Stimulated activated memory B cell treated with anti-CD40 and anti-IgM and Interleukin-4, amounts not matched to agents 10 μg/mL and 1 μg/mL and 100 μg/mL, for 72 hours (primary cell): ENCODE measurements around the gene YEATS4.

ENCODE experiments used
- ATAC-seq: fragments of 150-1000 bp; cut with Tn5 transposase; 2 replicates; pipeline ENCODE4 v1.10.0; 2021
- H3K27ac Mint-ChIP-seq: one replicate; pipeline ENCODE4 v1.8.0; 2022; ENCODE audit warnings: mild to moderate bottlenecking, mixed read lengths
- H3K27me3 Mint-ChIP-seq: one replicate; pipeline ENCODE4 v1.8.0; 2022; ENCODE audit warnings: mixed read lengths
- H3K36me3 Mint-ChIP-seq: one replicate; pipeline ENCODE4 v1.8.0; 2022; ENCODE audit warnings: mixed read lengths
- H3K4me1 Mint-ChIP-seq: one replicate; pipeline ENCODE4 v1.8.0; 2022; ENCODE audit warnings: mixed read lengths
- H3K4me3 Mint-ChIP-seq: one replicate; pipeline ENCODE4 v1.8.0; 2022; ENCODE audit warnings: mild to moderate bottlenecking, moderate library complexity, mixed read lengths
- H3K9me3 Mint-ChIP-seq: one replicate; pipeline ENCODE4 v1.8.0; 2022; ENCODE audit warnings: mixed read lengths

YEATS4 gene

GRCh38 chr12:69352904-69353303, 6.6 kb upstream of the YEATS4 start:
- no peaks in the 10 kb centered on the region for H3K9me3 Mint-ChIP-seq
- no peaks in the 10 kb centered on the region for H3K36me3 Mint-ChIP-seq
- H3K27ac Mint-ChIP-seq = no peak overlapping the region
- ATAC-seq = no peak
- peaks cover 13% of the 10 kb centered on the region for H3K4me1 Mint-ChIP-seq
- no peaks in the 10 kb centered on the region for H3K27me3 Mint-ChIP-seq
- H3K4me3 Mint-ChIP-seq = no peak overlapping the region

DNA sequence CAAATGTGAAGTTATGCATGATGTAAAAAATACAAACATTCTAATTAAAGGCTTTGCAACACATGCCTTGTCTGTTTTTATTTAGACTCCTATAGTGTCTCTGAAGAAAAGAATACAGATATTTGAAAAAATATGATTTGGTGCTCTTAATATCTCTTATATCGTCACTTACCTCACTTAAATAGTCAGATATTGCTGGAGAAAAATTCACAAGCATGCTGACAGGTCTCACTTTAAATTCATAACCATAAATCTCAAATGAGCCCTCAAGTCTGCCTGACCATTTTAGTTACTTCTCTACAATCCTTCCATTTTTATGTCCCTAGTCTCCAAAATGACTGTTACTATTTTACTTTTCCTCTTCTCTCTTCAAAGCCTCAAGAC, 5.4 kb upstream of the YEATS4 start:
- no peaks in the 10 kb centered on the region for H3K27me3 Mint-ChIP-seq
- no peak for ATAC-seq
- H3K27ac Mint-ChIP-seq = no peak overlapping the region
- H3K9me3 Mint-ChIP-seq = no peaks in the 10 kb centered on the region
- H3K4me1 Mint-ChIP-seq = peaks cover 11% of the 10 kb centered on the region
- H3K36me3 Mint-ChIP-seq = no peaks in the 10 kb centered on the region
- H3K4me3 Mint-ChIP-seq = no peak overlapping the region

- ATAC-seq = no peak
- Mint-ChIP-seq H3K27ac (no peak overlapping the region), H3K27me3 (no peaks in the 10 kb centered on the region), H3K9me3 (no peaks in the 10 kb centered on the region), H3K4me3 (no peak overlapping the region), H3K4me1 (peaks cover 16% of the 10 kb centered on the region), H3K36me3 (no peaks in the 10 kb centered on the region)
Observed at GRCh38 chr12:69354556-69355187, 4.9 kb upstream of the YEATS4 start.

DNA sequence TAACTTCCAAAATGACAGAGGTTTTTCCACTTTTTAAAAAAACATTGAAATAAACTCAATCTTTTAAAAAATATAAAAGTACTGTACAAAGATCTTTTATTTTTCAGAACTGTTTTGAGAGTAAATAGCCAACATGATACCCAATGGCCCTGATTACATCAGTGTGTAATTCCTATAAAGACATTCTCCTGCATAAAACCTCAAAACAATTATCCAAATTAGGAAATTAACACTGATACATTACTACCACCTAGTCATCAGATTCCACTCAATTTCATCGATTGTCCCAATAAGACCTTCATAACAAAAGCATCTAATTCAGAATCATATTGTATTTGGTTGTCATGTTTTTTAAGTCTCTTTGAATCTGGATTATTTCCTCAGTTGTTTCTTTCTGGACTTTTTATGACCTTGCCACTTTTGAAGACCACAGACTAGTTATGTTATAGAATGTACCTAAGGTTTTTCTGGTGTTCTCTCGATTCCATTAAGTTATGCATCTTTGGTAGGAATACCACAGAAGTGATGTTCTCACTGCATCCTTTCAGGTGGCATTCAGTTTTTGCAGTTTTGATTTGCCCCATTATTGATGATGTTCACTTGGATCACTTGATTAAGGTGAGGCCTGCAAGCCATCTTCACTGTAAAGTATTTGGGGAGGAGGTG, 4.0 kb upstream of the YEATS4 start:
- no peak for ATAC-seq
- Mint-ChIP-seq H3K4me3 (no peak overlapping the region), H3K27ac (no peak overlapping the region), H3K36me3 (no peaks in the 10 kb centered on the region), H3K9me3 (no peaks in the 10 kb centered on the region), H3K4me1 (peaks cover 16% of the 10 kb centered on the region), H3K27me3 (no peaks in the 10 kb centered on the region)

GRCh38 chr12:69360348-69360672, 767 bp downstream of the YEATS4 start:
- peak overlapping the region; percentile 91 for H3K27ac Mint-ChIP-seq
- H3K4me3 Mint-ChIP-seq = peak overlapping the region; percentile 73
- no peaks in the 10 kb centered on the region for H3K36me3 Mint-ChIP-seq
- H3K4me1 Mint-ChIP-seq = peaks cover 16% of the 10 kb centered on the region
- H3K27me3 Mint-ChIP-seq = no peaks in the 10 kb centered on the region
- H3K9me3 Mint-ChIP-seq = no peaks in the 10 kb centered on the region
- no peak for ATAC-seq

- no peak overlapping the region for H3K27ac Mint-ChIP-seq
- H3K4me1 Mint-ChIP-seq = no peaks in the 10 kb centered on the region
- no peak overlapping the region for H3K4me3 Mint-ChIP-seq
- peaks cover 39% of the 10 kb centered on the region for H3K36me3 Mint-ChIP-seq
- no peaks in the 10 kb centered on the region for H3K9me3 Mint-ChIP-seq
- ATAC-seq = no peak
- no peaks in the 10 kb centered on the region for H3K27me3 Mint-ChIP-seq
Observed at GRCh38 chr12:69366796-69367195, 7.3 kb downstream of the YEATS4 start.

DNA sequence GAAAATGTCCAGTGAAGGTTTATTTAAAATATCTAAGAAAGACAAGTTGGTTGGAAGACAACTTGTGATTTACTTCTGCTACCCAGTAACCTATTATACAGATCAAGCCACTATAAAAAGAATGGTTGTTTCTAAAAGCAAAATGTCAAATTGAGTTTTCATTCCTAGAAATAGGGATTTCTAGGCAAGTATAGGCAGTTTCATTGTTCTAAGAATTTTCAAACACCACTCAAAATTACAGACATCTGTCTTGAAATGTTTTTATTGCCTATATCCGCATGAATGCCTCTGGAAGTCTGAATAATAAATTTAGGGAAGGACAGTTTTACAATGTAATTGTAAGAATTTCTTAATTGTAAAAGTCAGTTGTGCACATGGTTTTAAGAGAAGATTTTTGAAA, 8.6 kb downstream of the YEATS4 start:
- H3K4me3 Mint-ChIP-seq = no peak overlapping the region
- no peak overlapping the region for H3K27ac Mint-ChIP-seq
- H3K9me3 Mint-ChIP-seq = no peaks in the 10 kb centered on the region
- no peak for ATAC-seq
- H3K27me3 Mint-ChIP-seq = no peaks in the 10 kb centered on the region
- H3K36me3 Mint-ChIP-seq = peaks cover 52% of the 10 kb centered on the region
- no peaks in the 10 kb centered on the region for H3K4me1 Mint-ChIP-seq

DNA sequence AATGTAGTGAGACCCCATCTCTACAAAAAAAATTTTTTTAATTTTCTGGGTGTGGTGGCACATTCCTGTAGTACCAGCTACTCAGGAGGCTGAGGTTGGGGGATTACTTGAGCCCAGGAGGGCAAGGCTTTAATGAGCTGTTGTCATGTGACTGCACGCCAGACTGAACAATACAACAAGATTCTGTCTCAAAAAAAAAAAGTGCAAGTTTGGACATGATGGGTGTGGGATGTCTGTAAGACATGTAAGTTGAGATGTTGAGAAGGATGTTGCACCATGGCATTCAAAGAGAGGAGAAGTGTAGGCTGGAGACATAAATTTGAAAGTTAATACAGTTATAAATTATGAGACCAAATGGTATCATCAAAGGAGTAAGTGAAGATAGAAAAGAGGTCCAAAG, 23.5 kb downstream of the YEATS4 start:
- peaks cover 3% of the 10 kb centered on the region for H3K4me1 Mint-ChIP-seq
- ATAC-seq = no peak
- peaks cover 69% of the 10 kb centered on the region for H3K36me3 Mint-ChIP-seq
- no peak overlapping the region for H3K27ac Mint-ChIP-seq
- H3K9me3 Mint-ChIP-seq = no peaks in the 10 kb centered on the region
- no peaks in the 10 kb centered on the region for H3K27me3 Mint-ChIP-seq
- H3K4me3 Mint-ChIP-seq = no peak overlapping the region

GRCh38 chr12:69385038-69385437, 25.5 kb downstream of the YEATS4 start:
- H3K4me3 Mint-ChIP-seq = no peak overlapping the region
- H3K4me1 Mint-ChIP-seq = no peaks in the 10 kb centered on the region
- ATAC-seq = no peak
- no peaks in the 10 kb centered on the region for H3K27me3 Mint-ChIP-seq
- peaks cover 50% of the 10 kb centered on the region for H3K36me3 Mint-ChIP-seq
- no peaks in the 10 kb centered on the region for H3K9me3 Mint-ChIP-seq
- no peak overlapping the region for H3K27ac Mint-ChIP-seq

DNA sequence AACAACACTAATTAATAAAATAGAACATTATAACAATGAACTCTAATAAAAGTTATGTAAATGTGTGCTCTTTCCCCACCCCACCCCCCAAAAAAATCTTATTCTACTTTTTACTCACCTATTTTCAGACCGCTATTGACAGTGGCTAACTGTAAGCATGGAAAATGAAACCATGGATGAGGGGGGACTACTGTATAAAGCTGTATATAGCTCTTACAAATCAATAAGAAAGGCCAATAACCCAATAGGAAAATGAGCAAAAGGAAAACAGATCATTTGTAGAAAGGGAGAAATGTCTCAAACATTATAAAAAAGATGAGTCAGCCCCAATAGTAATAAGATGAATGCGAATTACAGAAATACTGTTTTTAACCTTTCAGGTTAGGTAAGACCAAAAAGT, 27.4 kb downstream of the YEATS4 start:
- no peaks in the 10 kb centered on the region for H3K4me1 Mint-ChIP-seq
- no peaks in the 10 kb centered on the region for H3K27me3 Mint-ChIP-seq
- no peaks in the 10 kb centered on the region for H3K9me3 Mint-ChIP-seq
- H3K4me3 Mint-ChIP-seq = no peak overlapping the region
- no peak for ATAC-seq
- H3K36me3 Mint-ChIP-seq = peaks cover 49% of the 10 kb centered on the region
- H3K27ac Mint-ChIP-seq = no peak overlapping the region

- Mint-ChIP-seq H3K9me3 (no peaks in the 10 kb centered on the region), H3K27ac (no peak overlapping the region), H3K36me3 (peaks cover 42% of the 10 kb centered on the region), H3K27me3 (no peaks in the 10 kb centered on the region), H3K4me3 (no peak overlapping the region), H3K4me1 (no peaks in the 10 kb centered on the region)
- ATAC-seq = no peak
Observed at GRCh38 chr12:69388371-69388770, 28.8 kb downstream of the YEATS4 start.

GRCh38 chr12:69389831-69390230, 30.3 kb downstream of the YEATS4 start:
- H3K36me3 Mint-ChIP-seq = peaks cover 44% of the 10 kb centered on the region
- H3K4me3 Mint-ChIP-seq = no peak overlapping the region
- H3K27ac Mint-ChIP-seq = no peak overlapping the region
- H3K4me1 Mint-ChIP-seq = no peaks in the 10 kb centered on the region
- ATAC-seq = no peak
- H3K9me3 Mint-ChIP-seq = no peaks in the 10 kb centered on the region
- no peaks in the 10 kb centered on the region for H3K27me3 Mint-ChIP-seq

DNA sequence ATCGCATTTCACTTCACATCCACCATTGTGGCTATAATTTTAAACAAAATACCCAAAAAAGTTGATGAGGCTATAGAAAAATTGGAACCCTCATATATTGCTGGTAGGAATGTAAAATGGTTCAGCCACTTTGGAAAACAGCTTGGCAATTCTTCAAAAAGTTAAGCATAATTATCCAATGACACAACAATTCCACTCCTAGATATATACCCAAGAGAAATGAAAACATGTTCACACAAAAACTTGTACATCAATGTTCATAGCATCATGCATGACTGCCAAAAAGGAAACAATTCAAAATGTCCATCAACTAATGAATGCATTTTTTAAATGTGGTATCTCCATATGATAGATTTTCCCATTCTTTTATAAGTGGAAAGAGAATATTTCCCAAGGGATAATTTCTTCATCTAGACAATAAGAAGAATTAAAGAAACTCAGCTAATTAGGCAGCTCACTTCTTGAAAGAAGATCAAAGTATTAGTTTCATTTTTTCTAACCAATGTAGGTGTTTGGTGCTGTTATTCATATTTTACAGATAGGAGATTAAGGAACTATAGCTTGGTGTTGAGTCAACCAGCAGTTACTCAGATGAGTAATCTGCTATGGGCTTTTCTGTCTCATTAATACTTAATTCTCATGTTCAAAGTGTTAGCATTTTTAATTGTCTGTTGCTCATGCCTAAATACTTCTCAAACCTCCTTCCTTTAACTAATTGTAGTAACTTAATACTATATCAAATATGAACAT, 32.8 kb downstream of the YEATS4 start:
- Mint-ChIP-seq H3K4me1 (no peaks in the 10 kb centered on the region), H3K4me3 (no peak overlapping the region), H3K9me3 (peaks cover 7% of the 10 kb centered on the region), H3K27ac (no peak overlapping the region), H3K27me3 (no peaks in the 10 kb centered on the region), H3K36me3 (peaks cover 50% of the 10 kb centered on the region)
- no peak for ATAC-seq

GRCh38 chr12:69396041-69396440, 36.5 kb downstream of the YEATS4 start:
- Mint-ChIP-seq H3K27ac (no peak overlapping the region), H3K27me3 (no peaks in the 10 kb centered on the region), H3K9me3 (peaks cover 7% of the 10 kb centered on the region), H3K4me3 (no peak overlapping the region), H3K4me1 (no peaks in the 10 kb centered on the region), H3K36me3 (peaks cover 47% of the 10 kb centered on the region)
- no peak for ATAC-seq

GRCh38 chr12:69396963-69397362, 37.4 kb downstream of the YEATS4 start:
- Mint-ChIP-seq H3K9me3 (peaks cover 7% of the 10 kb centered on the region), H3K27ac (no peak overlapping the region), H3K4me3 (no peak overlapping the region), H3K27me3 (no peaks in the 10 kb centered on the region), H3K36me3 (peaks cover 38% of the 10 kb centered on the region), H3K4me1 (no peaks in the 10 kb centered on the region)
- no peak for ATAC-seq

DNA sequence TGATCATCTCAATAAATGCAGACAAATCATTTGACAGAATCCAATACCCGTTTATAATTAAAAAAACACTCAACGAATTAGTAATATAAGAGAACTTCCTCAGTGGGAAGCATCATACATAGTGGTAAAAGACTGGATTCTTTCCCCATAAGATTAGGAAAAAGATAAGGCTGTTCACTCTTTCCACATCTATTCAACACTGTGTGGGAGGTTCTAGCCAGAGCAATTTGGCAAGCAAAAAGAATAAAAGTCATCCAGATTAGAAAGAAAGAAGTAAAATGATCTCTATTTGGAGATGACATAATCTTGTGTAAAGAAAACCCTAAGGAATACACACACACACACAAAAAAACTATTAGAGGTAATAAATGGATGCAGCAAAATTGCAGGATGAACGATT, 38.4 kb downstream of the YEATS4 start:
- H3K9me3 Mint-ChIP-seq = peaks cover 7% of the 10 kb centered on the region
- no peak overlapping the region for H3K4me3 Mint-ChIP-seq
- H3K27ac Mint-ChIP-seq = no peak overlapping the region
- no peak for ATAC-seq
- no peaks in the 10 kb centered on the region for H3K4me1 Mint-ChIP-seq
- no peaks in the 10 kb centered on the region for H3K27me3 Mint-ChIP-seq
- H3K36me3 Mint-ChIP-seq = peaks cover 35% of the 10 kb centered on the region
